CD4-positive, alpha-beta T cell treated with Interleukin-1 beta for 1 hour (primary cell): Measurements from ENCODE around the gene UMODL1.
"Not testable (repeated sequence)": the region's sequence is repeated elsewhere in the genome, so short reads cannot be mapped to it uniquely, and the experiment has no call there.

Source experiments
- DNase-seq, 2 donors: peaks; one replicate each; pipeline ENCODE4 v3.0.0-alpha.2; 2020 to 2022

The UMODL1 gene

GRCh38 chr21:42115136-42115683 lies 44.1 kb downstream of the UMODL1 start:
- DNase-seq: no peak

GRCh38 chr21:42116551-42116950 lies 45.4 kb downstream of the UMODL1 start:
- not testable (repeated sequence) for DNase-seq

- peak; percentile 67 to 71 for DNase-seq
These were observed 46.3 kb downstream of the UMODL1 start for GRCh38 chr21:42117229-42117966.

- DNase-seq: no peak
These were observed 47.1 kb downstream of the UMODL1 start for GRCh38 chr21:42117967-42118780.

GRCh38 chr21:42118901-42119300 lies 47.8 kb downstream of the UMODL1 start:
- peak in 1 of 2 donors; percentile 26 for DNase-seq

GRCh38 chr21:42120101-42120902 lies 49.2 kb downstream of the UMODL1 start:
- no peak for DNase-seq

- no peak for DNase-seq
These were observed 49.9 kb downstream of the UMODL1 start for GRCh38 chr21:42120903-42121535.

- DNase-seq: no peak
These were observed 50.7 kb downstream of the UMODL1 start for GRCh38 chr21:42121794-42122193.

- DNase-seq: no peak
These were observed 51.3 kb downstream of the UMODL1 start for GRCh38 chr21:42122398-42122797.

GRCh38 chr21:42122808-42123207 lies 51.7 kb downstream of the UMODL1 start:
- DNase-seq: no peak

GRCh38 chr21:42123219-42123908 lies 52.2 kb downstream of the UMODL1 start:
- no peak for DNase-seq

- DNase-seq: no peak
These were observed 53.0 kb downstream of the UMODL1 start for GRCh38 chr21:42124081-42124480.

- DNase-seq: no peak
These were observed 53.9 kb downstream of the UMODL1 start for GRCh38 chr21:42124826-42125570.

- DNase-seq: no peak
These were observed 54.7 kb downstream of the UMODL1 start for GRCh38 chr21:42125571-42126544.

GRCh38 chr21:42127164-42128150 lies 56.3 kb downstream of the UMODL1 start:
- no peak for DNase-seq

- DNase-seq: no peak
These were observed 58.5 kb downstream of the UMODL1 start for GRCh38 chr21:42129300-42130266.

- DNase-seq: no peak
These were observed 59.3 kb downstream of the UMODL1 start for GRCh38 chr21:42130441-42130840.
